Measurements from ENCODE around the gene CLDN19. TPM values are rescaled to one million over a fixed set of nuclear protein-coding genes. Genes with fewer than 3 reads are reported as not detected.
"Not testable (repeated sequence)": the region's sequence is repeated elsewhere in the genome, so short reads cannot be mapped to it uniquely, and the experiment has no call there.

Gene CLDN19
- total RNA-seq, 1 experiment from 2014 or later: 12.5 TPM

- Histone ChIP-seq H2BK5ac (ENCODE audit: insufficient read length, low read length) (no peak overlapping the region), H3K23ac (ENCODE audit: insufficient read length, low read depth, low read length) (no peak overlapping the region), H4K8ac (replicated peaks; ENCODE audit: insufficient read length, low read depth, low read length) (no peak overlapping the region), H2AFZ (ENCODE audit: low read length) (no peak overlapping the region), H3K56ac (ENCODE audit: insufficient read length, low read depth, low read length) (no peak overlapping the region), H3K27me3 (ENCODE audit: insufficient read depth, low read length) (no peaks in the 10 kb centered on the region), H4K91ac (ENCODE audit: insufficient read length, low read depth, low read length) (no peak overlapping the region), H2AK5ac (ENCODE audit: insufficient read length, low read length) (no peak overlapping the region), H3K4me1 (ENCODE audit: insufficient read depth, low read length) (no peaks in the 10 kb centered on the region), H4K5ac (ENCODE audit: insufficient read length, low read depth, low read length) (no peak overlapping the region), H3K9ac (ENCODE audit: extremely low read depth, insufficient read length, low read length) (no peak overlapping the region), H4K20me1 (ENCODE audit: control insufficient read depth, insufficient read depth, insufficient read length) (no peaks in the 10 kb centered on the region), H2BK20ac (ENCODE audit: low read depth, low read length, poor library complexity, severe bottlenecking) (no peak overlapping the region), H3T11ph (ENCODE audit: low read length) (no peak overlapping the region), H3K14ac (ENCODE audit: insufficient read depth, low read length) (no peak overlapping the region), H2BK120ac (ENCODE audit: low read depth, low read length, poor library complexity, severe bottlenecking) (no peak overlapping the region), H3K23me2 (ENCODE audit: insufficient read length, low read depth, low read length, poor library complexity, severe bottlenecking) (no peaks in the 10 kb centered on the region), H3K79me2 (ENCODE audit: insufficient read depth, low read length) (no peaks in the 10 kb centered on the region; the same call in 1 of the 2 replicates), H3K9me3 (ENCODE audit: control insufficient read depth, low read depth, low read length) (no peaks in the 10 kb centered on the region), H3K4ac (ENCODE audit: low read depth, low read length) (no peak overlapping the region), H2BK12ac (ENCODE audit: insufficient read length, low read depth, low read length) (no peak overlapping the region), H3K79me1 (ENCODE audit: insufficient read depth, low read depth, low read length, poor library complexity, severe bottlenecking) (peaks cover 2% of the 10 kb centered on the region), H2BK15ac (ENCODE audit: low read depth, low read length) (no peak overlapping the region), H3K18ac (ENCODE audit: insufficient read length, low read depth, low read length) (no peak overlapping the region), H3K27ac (ENCODE audit: insufficient read length, low read depth, low read length) (no peak overlapping the region), H3K4me2 (ENCODE audit: insufficient read depth, insufficient read length, low read length) (no peak overlapping the region)
- no peaks in the 10 kb centered on the region; the same call in 1 of the 2 replicates for H3K27me3 Mint-ChIP-seq (ENCODE audit: low read depth)
- no peaks in the 10 kb centered on the region for H3K4me1 Mint-ChIP-seq
- no peak for DNase-seq
- no peak overlapping the region for H3K27ac Mint-ChIP-seq
- H3K9me3 Mint-ChIP-seq: peaks cover 0 to 3% of the 10 kb centered on the region in 2 experiments; a peak in 1 of 5 replicates
- H3K4me3 Mint-ChIP-seq: no peak overlapping the region
- TF ChIP-seq, protein P1, sequence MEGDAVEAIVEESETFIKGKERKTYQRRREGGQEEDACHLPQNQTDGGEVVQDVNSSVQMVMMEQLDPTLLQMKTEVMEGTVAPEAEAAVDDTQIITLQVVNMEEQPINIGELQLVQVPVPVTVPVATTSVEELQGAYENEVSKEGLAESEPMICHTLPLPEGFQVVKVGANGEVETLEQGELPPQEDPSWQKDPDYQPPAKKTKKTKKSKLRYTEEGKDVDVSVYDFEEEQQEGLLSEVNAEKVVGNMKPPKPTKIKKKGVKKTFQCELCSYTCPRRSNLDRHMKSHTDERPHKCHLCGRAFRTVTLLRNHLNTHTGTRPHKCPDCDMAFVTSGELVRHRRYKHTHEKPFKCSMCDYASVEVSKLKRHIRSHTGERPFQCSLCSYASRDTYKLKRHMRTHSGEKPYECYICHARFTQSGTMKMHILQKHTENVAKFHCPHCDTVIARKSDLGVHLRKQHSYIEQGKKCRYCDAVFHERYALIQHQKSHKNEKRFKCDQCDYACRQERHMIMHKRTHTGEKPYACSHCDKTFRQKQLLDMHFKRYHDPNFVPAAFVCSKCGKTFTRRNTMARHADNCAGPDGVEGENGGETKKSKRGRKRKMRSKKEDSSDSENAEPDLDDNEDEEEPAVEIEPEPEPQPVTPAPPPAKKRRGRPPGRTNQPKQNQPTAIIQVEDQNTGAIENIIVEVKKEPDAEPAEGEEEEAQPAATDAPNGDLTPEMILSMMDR (conservative IDR thresholded peaks at IDR 0.05): no peak
- peaks cover 21 to 65% (median 22%) of the 10 kb centered on the region in 3 experiments for H3K36me3 Mint-ChIP-seq (ENCODE audit: insufficient read depth in 1 of 3, low read depth in 3 of 3)
Observed at GRCh38 chr1:42713293-42713692, 26.7 kb downstream of the CLDN19 start.

GRCh38 chr1:42712808-42713207 is 27.2 kb downstream of the CLDN19 start:
- H3K27me3 Mint-ChIP-seq (ENCODE audit: low read depth): not testable (repeated sequence)
- H3K36me3 Mint-ChIP-seq (ENCODE audit: insufficient read depth in 1 of 3, low read depth in 3 of 3): peaks cover 21 to 69% (median 26%) of the 10 kb centered on the region in 3 experiments
- WGBS (ENCODE audit: extremely low coverage, insufficient read length, low lambda C conversion rate): no CpG with 5 or more reads among the region's 3 CpGs

More at GRCh38 chr1:42712808-42713207, 27.2 kb downstream of the CLDN19 start:
- not testable (repeated sequence) for H3K14ac ChIP-seq (ENCODE audit: insufficient read depth, low read length); H2BK15ac ChIP-seq (ENCODE audit: low read depth, low read length); H3K9me3 Mint-ChIP-seq; H4K20me1 ChIP-seq (ENCODE audit: control insufficient read depth, insufficient read depth, insufficient read length); H2AFZ ChIP-seq (ENCODE audit: low read length); H3K56ac ChIP-seq (ENCODE audit: insufficient read length, low read depth, low read length); H4K91ac ChIP-seq (ENCODE audit: insufficient read length, low read depth, low read length); H3K23me2 ChIP-seq (ENCODE audit: insufficient read length, low read depth, low read length, poor library complexity, severe bottlenecking); H2BK20ac ChIP-seq (ENCODE audit: low read depth, low read length, poor library complexity, severe bottlenecking); H2AK5ac ChIP-seq (ENCODE audit: insufficient read length, low read length); H2BK5ac ChIP-seq (ENCODE audit: insufficient read length, low read length); H3K4me1 ChIP-seq (ENCODE audit: insufficient read depth, low read length); H3K18ac ChIP-seq (ENCODE audit: insufficient read length, low read depth, low read length); H3K23ac ChIP-seq (ENCODE audit: insufficient read length, low read depth, low read length); H3K9ac ChIP-seq (ENCODE audit: extremely low read depth, insufficient read length, low read length); H4K8ac ChIP-seq (replicated peaks; ENCODE audit: insufficient read length, low read depth, low read length); H3K9me3 ChIP-seq (ENCODE audit: control insufficient read depth, low read depth, low read length); DNase-seq; H3K27ac Mint-ChIP-seq; H3K27ac ChIP-seq (ENCODE audit: insufficient read length, low read depth, low read length); H3T11ph ChIP-seq (ENCODE audit: low read length); H3K79me1 ChIP-seq (ENCODE audit: insufficient read depth, low read depth, low read length, poor library complexity, severe bottlenecking); H3K4me2 ChIP-seq (ENCODE audit: insufficient read depth, insufficient read length, low read length); H3K27me3 ChIP-seq (ENCODE audit: insufficient read depth, low read length); H3K4me1 Mint-ChIP-seq; H3K4me3 Mint-ChIP-seq; H3K4ac ChIP-seq (ENCODE audit: low read depth, low read length); H2BK120ac ChIP-seq (ENCODE audit: low read depth, low read length, poor library complexity, severe bottlenecking); H3K79me2 ChIP-seq (ENCODE audit: insufficient read depth, low read length); H4K5ac ChIP-seq (ENCODE audit: insufficient read length, low read depth, low read length); H2BK12ac ChIP-seq (ENCODE audit: insufficient read length, low read depth, low read length)

Measured in H9 (cell line).